Adipocyte (in vitro differentiated cells): ENCODE results near the gene GXYLT2.

Experiments
- DNase-seq: peaks from one replicate; pipeline ENCODE4 v3.0.0-alpha.2; 2015; ENCODE audit warnings: low read depth
- H3K27me3 ChIP-seq: replicated peaks from 2 replicates; pipeline ENCODE4 v1.7.0; 2013; ENCODE audit warnings: mild to moderate bottlenecking, low read length, moderate library complexity; ENCODE audit not compliant: control insufficient read depth, insufficient read depth
- H3K36me3 ChIP-seq: 2 replicates; pipeline ENCODE4 v1.7.0; 2013; ENCODE audit warnings: low read length, mild to moderate bottlenecking, moderate library complexity; ENCODE audit not compliant: control insufficient read depth, insufficient read depth, severe bottlenecking
- H3K4me1 ChIP-seq: 2 replicates; pipeline ENCODE4 v1.7.0; 2013; ENCODE audit warnings: mild to moderate bottlenecking, low read length, moderate library complexity; ENCODE audit not compliant: control insufficient read depth, insufficient read depth
- H3K4me3 ChIP-seq: 2 replicates; pipeline ENCODE4 v1.7.0; 2013; ENCODE audit warnings: mild to moderate bottlenecking, low read length, moderate library complexity
- H3K9ac ChIP-seq: 2 replicates; pipeline ENCODE4 v1.7.0; 2013; ENCODE audit warnings: mild to moderate bottlenecking, low read length, moderate library complexity
- H3K9me3 ChIP-seq: 2 replicates; pipeline ENCODE4 v1.7.0; 2013; ENCODE audit warnings: mild to moderate bottlenecking, low read length, moderate library complexity; ENCODE audit not compliant: control insufficient read depth

The GXYLT2 gene

GRCh38 chr3:72961752-72962151 is 73.9 kb downstream of the GXYLT2 start:
- H3K9me3 ChIP-seq: no peaks in the 10 kb centered on the region
- H3K27me3 ChIP-seq: no peaks in the 10 kb centered on the region
- H3K4me1 ChIP-seq: peaks cover 35% of the 10 kb centered on the region
- no peak overlapping the region for H3K9ac ChIP-seq
- DNase-seq: no peak
- H3K36me3 ChIP-seq: no peaks in the 10 kb centered on the region
- H3K4me3 ChIP-seq: no peak overlapping the region

GRCh38 chr3:72962317-72962716 is 74.5 kb downstream of the GXYLT2 start:
- H3K4me1 ChIP-seq: peaks cover 29% of the 10 kb centered on the region
- H3K9me3 ChIP-seq: no peaks in the 10 kb centered on the region
- H3K36me3 ChIP-seq: no peaks in the 10 kb centered on the region
- no peak for DNase-seq
- H3K27me3 ChIP-seq: no peaks in the 10 kb centered on the region
- no peak overlapping the region for H3K4me3 ChIP-seq
- no peak overlapping the region for H3K9ac ChIP-seq

- Histone ChIP-seq H3K36me3 (no peaks in the 10 kb centered on the region), H3K4me3 (no peak overlapping the region), H3K9me3 (no peaks in the 10 kb centered on the region), H3K27me3 (no peaks in the 10 kb centered on the region), H3K4me1 (peaks cover 16% of the 10 kb centered on the region), H3K9ac (no peak overlapping the region)
- DNase-seq: no peak
Observed at GRCh38 chr3:72964633-72965032, 76.8 kb downstream of the GXYLT2 start.

GRCh38 chr3:72968266-72968664 is 80.4 kb downstream of the GXYLT2 start:
- Histone ChIP-seq H3K4me3 (no peak overlapping the region), H3K9ac (no peak overlapping the region), H3K27me3 (no peaks in the 10 kb centered on the region), H3K4me1 (no peaks in the 10 kb centered on the region), H3K9me3 (no peaks in the 10 kb centered on the region), H3K36me3 (no peaks in the 10 kb centered on the region)
- no peak for DNase-seq

- H3K9ac ChIP-seq: no peak overlapping the region
- DNase-seq: peak; percentile 28
- no peaks in the 10 kb centered on the region for H3K36me3 ChIP-seq
- H3K9me3 ChIP-seq: no peaks in the 10 kb centered on the region
- H3K4me1 ChIP-seq: no peaks in the 10 kb centered on the region
- H3K4me3 ChIP-seq: no peak overlapping the region
- H3K27me3 ChIP-seq: no peaks in the 10 kb centered on the region
Observed at GRCh38 chr3:72969766-72970165, 81.9 kb downstream of the GXYLT2 start.

GRCh38 chr3:72970942-72971341 is 83.1 kb downstream of the GXYLT2 start:
- DNase-seq: no peak
- H3K9ac ChIP-seq: no peak overlapping the region
- no peaks in the 10 kb centered on the region for H3K36me3 ChIP-seq
- no peaks in the 10 kb centered on the region for H3K9me3 ChIP-seq
- no peaks in the 10 kb centered on the region for H3K27me3 ChIP-seq
- no peak overlapping the region for H3K4me3 ChIP-seq
- H3K4me1 ChIP-seq: peaks cover under 1% of the 10 kb centered on the region

GRCh38 chr3:72972706-72973030 is 84.8 kb downstream of the GXYLT2 start:
- no peaks in the 10 kb centered on the region for H3K27me3 ChIP-seq
- peaks cover 12% of the 10 kb centered on the region for H3K4me1 ChIP-seq
- DNase-seq: no peak
- no peaks in the 10 kb centered on the region for H3K36me3 ChIP-seq
- no peak overlapping the region for H3K9ac ChIP-seq
- no peaks in the 10 kb centered on the region for H3K9me3 ChIP-seq
- no peak overlapping the region for H3K4me3 ChIP-seq

- H3K4me1 ChIP-seq: peaks cover 12% of the 10 kb centered on the region
- H3K9ac ChIP-seq: no peak overlapping the region
- no peak for DNase-seq
- no peaks in the 10 kb centered on the region for H3K27me3 ChIP-seq
- H3K4me3 ChIP-seq: no peak overlapping the region
- no peaks in the 10 kb centered on the region for H3K9me3 ChIP-seq
- H3K36me3 ChIP-seq: no peaks in the 10 kb centered on the region
Observed at GRCh38 chr3:72973031-72973723, 85.3 kb downstream of the GXYLT2 start.

GRCh38 chr3:72973786-72974185 is 85.9 kb downstream of the GXYLT2 start:
- DNase-seq: no peak
- Histone ChIP-seq H3K4me1 (peaks cover 12% of the 10 kb centered on the region), H3K9ac (no peak overlapping the region), H3K36me3 (no peaks in the 10 kb centered on the region), H3K4me3 (no peak overlapping the region), H3K9me3 (no peaks in the 10 kb centered on the region), H3K27me3 (no peaks in the 10 kb centered on the region)

GRCh38 chr3:72974956-72975355 is 87.1 kb downstream of the GXYLT2 start:
- DNase-seq: no peak
- no peaks in the 10 kb centered on the region for H3K36me3 ChIP-seq
- peaks cover 12% of the 10 kb centered on the region for H3K4me1 ChIP-seq
- H3K9ac ChIP-seq: no peak overlapping the region
- no peaks in the 10 kb centered on the region for H3K9me3 ChIP-seq
- H3K4me3 ChIP-seq: no peak overlapping the region
- no peaks in the 10 kb centered on the region for H3K27me3 ChIP-seq

GRCh38 chr3:72976281-72976741 is 88.5 kb downstream of the GXYLT2 start:
- Histone ChIP-seq H3K27me3 (no peaks in the 10 kb centered on the region), H3K4me1 (peaks cover 12% of the 10 kb centered on the region), H3K9me3 (no peaks in the 10 kb centered on the region), H3K9ac (no peak overlapping the region), H3K36me3 (no peaks in the 10 kb centered on the region), H3K4me3 (no peak overlapping the region)
- DNase-seq: peak; percentile 67
